ENCODE measurements around the gene CIRBP. TPM values are rescaled to one million over a fixed set of nuclear protein-coding genes. Genes with fewer than 3 reads are reported as not detected.

CIRBP gene
- total and polyA plus RNA-seq, 9 of the 15 experiments (the other 6 are each of a cell fraction or from before 2014, with no cell fraction given) = 20.5 to 327 (median 176) TPM

GRCh38 chr19:1259206-1259875, 9.8 kb upstream of the CIRBP start (continued):
- TF ChIP-seq, protein P1, sequence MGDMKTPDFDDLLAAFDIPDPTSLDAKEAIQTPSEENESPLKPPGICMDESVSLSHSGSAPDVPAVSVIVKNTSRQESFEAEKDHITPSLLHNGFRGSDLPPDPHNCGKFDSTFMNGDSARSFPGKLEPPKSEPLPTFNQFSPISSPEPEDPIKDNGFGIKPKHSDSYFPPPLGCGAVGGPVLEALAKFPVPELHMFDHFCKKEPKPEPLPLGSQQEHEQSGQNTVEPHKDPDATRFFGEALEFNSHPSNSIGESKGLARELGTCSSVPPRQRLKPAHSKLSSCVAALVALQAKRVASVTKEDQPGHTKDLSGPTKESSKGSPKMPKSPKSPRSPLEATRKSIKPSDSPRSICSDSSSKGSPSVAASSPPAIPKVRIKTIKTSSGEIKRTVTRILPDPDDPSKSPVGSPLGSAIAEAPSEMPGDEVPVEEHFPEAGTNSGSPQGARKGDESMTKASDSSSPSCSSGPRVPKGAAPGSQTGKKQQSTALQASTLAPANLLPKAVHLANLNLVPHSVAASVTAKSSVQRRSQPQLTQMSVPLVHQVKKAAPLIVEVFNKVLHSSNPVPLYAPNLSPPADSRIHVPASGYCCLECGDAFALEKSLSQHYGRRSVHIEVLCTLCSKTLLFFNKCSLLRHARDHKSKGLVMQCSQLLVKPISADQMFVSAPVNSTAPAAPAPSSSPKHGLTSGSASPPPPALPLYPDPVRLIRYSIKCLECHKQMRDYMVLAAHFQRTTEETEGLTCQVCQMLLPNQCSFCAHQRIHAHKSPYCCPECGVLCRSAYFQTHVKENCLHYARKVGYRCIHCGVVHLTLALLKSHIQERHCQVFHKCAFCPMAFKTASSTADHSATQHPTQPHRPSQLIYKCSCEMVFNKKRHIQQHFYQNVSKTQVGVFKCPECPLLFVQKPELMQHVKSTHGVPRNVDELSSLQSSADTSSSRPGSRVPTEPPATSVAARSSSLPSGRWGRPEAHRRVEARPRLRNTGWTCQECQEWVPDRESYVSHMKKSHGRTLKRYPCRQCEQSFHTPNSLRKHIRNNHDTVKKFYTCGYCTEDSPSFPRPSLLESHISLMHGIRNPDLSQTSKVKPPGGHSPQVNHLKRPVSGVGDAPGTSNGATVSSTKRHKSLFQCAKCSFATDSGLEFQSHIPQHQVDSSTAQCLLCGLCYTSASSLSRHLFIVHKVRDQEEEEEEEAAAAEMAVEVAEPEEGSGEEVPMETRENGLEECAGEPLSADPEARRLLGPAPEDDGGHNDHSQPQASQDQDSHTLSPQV (IDR thresholded peaks at IDR 0.05) = peak; percentile 74
- TF ChIP-seq ZNF830 (CRISPR knock-in tag; IDR thresholded peaks at IDR 0.05) = 0 out of 2 replicates have a peak, but pooled peaks have one; percentile 83
- peak; percentile 70 for TF ChIP-seq FIP1L1 (IDR thresholded peaks at IDR 0.05; ENCODE audit: low read depth, low read length, poor library complexity, severe bottlenecking)
- TF ChIP-seq EGR1 (conservative IDR thresholded peaks at IDR 0.05) = peak; percentile 28
- peak; percentile 62; the same call in 1 of the 2 replicates for TF ChIP-seq RUNX1 (IDR thresholded peaks at IDR 0.05; ENCODE audit: low read depth)
- peak; percentile 21; the same call in 1 of the 2 replicates for TF ChIP-seq ZBTB26 (CRISPR knock-in tag; IDR thresholded peaks at IDR 0.05)
- TF ChIP-seq ZNF780A (CRISPR knock-in tag; IDR thresholded peaks at IDR 0.05) = peak; percentile 76; the same call in 1 of the 2 replicates
- TF ChIP-seq CBX1 (IDR thresholded peaks at IDR 0.05; ENCODE audit: low read depth) = 0 out of 2 replicates have a peak, but pooled peaks have one; percentile 44
- TF ChIP-seq ZBTB17 (CRISPR knock-in tag; IDR thresholded peaks at IDR 0.05) = peak; percentile 84
- peak; percentile 57 to 73; a peak in 2 of 4 replicates for TF ChIP-seq ETV6 (IDR thresholded peaks at IDR 0.05; ENCODE audit: borderline replicate concordance in 1 of 2, low read depth in 2 of 2, low read length in 1 of 2)
- no peak for TF ChIP-seq ETV6 (CRISPR knock-in tag; IDR thresholded peaks at IDR 0.05; ENCODE audit: borderline replicate concordance)
- TF ChIP-seq, protein P2, sequence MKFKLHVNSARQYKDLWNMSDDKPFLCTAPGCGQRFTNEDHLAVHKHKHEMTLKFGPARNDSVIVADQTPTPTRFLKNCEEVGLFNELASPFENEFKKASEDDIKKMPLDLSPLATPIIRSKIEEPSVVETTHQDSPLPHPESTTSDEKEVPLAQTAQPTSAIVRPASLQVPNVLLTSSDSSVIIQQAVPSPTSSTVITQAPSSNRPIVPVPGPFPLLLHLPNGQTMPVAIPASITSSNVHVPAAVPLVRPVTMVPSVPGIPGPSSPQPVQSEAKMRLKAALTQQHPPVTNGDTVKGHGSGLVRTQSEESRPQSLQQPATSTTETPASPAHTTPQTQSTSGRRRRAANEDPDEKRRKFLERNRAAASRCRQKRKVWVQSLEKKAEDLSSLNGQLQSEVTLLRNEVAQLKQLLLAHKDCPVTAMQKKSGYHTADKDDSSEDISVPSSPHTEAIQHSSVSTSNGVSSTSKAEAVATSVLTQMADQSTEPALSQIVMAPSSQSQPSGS (CRISPR knock-in tag; IDR thresholded peaks at IDR 0.05) = no peak
- peak; percentile 87 for TF ChIP-seq POLR2G (IDR thresholded peaks at IDR 0.05; ENCODE audit: low read depth, low read length)
- TF ChIP-seq POLR2B (IDR thresholded peaks at IDR 0.05; ENCODE audit: low read depth, partially characterized antibody) = peak; percentile 90
- TF ChIP-seq NONO (IDR thresholded peaks at IDR 0.05; ENCODE audit: low read depth in 2 of 2, low read length in 1 of 2) = 0 out of 4 replicates have a peak, but pooled peaks of 1 of the 2 experiments have one; percentile 54
- peak; percentile 21; the same call in 1 of the 2 replicates for TF ChIP-seq MBD2 (IDR thresholded peaks at IDR 0.05; ENCODE audit: borderline replicate concordance, low read depth)
- peak; percentile 53; the same call in 1 of the 2 replicates for TF ChIP-seq MTA3 (IDR thresholded peaks at IDR 0.05; ENCODE audit: borderline replicate concordance)
- no peak for TF ChIP-seq ATF6 (CRISPR knock-in tag; IDR thresholded peaks at IDR 0.05)

All from K562 (cell line).